GM18867 (cell line): ENCODE data around the gene C1orf159.

Source experiments
- ATAC-seq: cut with Tn5 transposase; IDR thresholded peaks from one replicate; pipeline ENCODE4 v1.9.1; 2021; ENCODE audit warnings: mild to moderate bottlenecking, moderate library complexity; ENCODE audit not compliant: unreplicated experiment

The C1orf159 gene

GRCh38 chr1:1094981-1095380 lies 20.9 kb downstream of the C1orf159 start:
- no peak for ATAC-seq

DNA sequence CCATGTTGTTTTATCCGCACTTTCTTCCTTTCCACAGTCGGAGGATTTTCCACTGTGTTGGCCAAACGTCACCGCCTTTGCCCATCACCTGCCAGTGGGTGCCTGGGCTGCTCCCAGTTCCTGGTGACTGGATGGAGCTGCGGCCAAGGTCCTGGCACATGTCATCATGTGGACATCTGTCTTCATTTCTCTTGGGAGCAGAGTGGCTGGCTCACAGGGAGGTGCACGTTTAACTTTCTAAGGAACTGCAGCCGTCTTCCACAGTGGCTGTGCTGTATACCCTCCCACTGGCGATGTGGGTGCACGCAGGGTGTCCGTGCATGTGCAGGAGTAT lies 22.3 kb downstream of the C1orf159 start:
- ATAC-seq, result no peak

DNA sequence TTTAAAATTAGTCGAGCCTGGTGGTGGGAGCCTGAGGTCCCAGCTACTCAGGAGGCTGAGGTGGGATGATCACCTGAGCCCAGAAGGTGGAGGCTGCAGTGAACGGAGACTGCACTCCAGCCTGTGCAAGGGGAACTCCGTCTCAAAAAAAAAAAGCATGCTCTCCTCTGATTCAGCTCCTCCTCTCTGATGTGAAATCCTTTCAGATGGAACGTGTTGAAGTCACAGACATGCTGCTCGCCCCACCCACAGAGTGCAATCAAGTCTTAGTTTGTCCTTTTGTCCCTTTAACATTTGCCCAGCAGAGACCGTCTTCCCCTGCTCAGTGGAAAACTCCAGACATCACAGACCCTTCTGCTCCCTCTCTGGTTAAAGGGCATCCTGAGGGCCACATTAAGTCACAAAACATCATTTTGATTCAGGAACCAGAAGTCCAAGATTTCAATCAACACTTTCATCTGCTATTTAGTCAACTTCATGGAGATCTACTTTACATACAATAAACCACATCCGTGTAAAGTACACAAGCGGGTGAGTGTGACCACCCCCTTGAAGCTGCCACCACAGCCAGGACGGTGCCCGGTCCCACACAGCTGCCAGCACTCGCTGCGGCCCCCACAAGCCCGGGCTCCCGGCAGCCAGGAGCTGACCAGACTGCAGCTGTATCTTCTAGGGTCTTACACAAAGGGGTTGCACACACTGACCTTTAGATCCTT lies 22.8 kb downstream of the C1orf159 start:
- no peak for ATAC-seq

GRCh38 chr1:1092149-1092855 lies 23.6 kb downstream of the C1orf159 start:
- ATAC-seq, result no peak

- no peak for ATAC-seq
These were observed 24.3 kb downstream of the C1orf159 start for GRCh38 chr1:1091344-1092148.

GRCh38 chr1:1090424-1091343 lies 25.2 kb downstream of the C1orf159 start:
- ATAC-seq, result no peak

DNA sequence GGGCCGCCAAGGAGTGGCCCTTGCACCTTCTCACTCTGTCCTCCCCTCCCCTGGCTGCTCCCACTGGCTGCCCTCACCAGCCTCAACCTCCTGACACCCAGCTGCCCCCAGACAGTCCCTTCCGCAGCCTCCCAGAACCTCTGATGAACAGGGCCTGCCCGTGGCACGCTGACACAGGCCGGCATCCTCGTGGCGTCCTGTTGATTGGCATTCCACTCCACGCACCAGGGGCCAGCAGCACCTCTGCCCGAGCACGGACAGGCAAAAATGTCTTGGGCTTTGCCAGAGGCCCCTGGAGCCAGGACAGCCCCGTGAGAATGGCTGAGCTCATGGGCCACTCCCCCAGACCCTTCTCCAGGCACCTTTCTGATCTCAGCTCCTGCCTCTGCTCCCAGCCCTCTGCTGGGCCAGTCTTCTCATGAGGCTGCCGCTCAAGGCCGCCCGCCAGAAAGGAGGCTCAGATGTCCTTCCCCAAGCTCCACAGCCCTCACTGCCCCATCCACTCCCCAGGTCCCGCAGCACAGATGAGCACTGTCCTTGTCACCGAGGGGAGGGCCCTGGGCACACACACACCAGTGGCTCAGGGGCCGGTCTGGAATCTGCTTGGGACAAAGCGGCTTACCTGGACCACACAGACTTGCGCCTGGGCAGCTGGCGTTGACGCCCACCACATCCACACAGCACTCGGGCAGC lies 26.0 kb downstream of the C1orf159 start:
- no peak for ATAC-seq

DNA sequence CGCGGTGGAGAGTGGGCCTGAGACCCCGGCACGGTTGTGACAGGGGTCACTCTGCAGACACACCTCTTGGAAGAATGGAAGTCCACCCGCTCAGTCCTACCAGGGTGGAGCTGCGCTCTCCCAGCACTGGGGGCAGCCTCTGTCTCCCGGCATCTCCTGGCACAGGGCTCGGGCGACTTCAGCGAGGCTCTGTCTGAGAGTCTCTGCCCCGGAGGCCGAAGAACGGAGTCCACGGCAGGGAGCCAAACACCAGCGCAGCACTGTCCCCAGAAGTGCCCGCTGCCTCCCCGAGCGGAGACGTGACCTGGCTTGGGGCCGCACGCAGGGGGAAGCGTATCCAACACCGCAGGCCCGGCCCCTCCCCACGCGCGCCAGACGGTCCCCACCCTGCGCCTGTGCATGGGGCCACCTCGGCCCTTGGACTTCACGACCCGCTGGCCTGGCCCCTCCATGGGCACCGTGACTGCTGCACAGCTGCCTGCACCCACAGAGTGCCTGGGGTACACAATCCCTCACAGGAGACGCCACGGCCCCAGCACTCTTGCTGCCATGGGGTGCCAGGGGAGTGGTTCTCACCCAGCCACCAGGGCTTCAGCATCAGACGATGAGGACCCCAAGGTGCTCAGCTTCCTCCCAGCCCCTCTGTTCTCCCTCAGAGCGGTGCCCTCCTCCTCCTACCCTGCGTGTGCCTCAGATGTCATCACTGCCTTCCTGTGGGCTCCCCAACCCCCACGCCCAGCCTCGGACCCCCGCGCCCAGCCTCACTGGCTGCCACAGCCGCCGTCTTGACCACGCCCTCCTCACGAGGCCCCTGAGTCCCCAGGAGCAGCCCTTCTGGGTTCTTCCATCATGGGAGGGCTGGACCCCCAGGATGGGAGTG lies 26.8 kb downstream of the C1orf159 start:
- ATAC-seq, result no peak

DNA sequence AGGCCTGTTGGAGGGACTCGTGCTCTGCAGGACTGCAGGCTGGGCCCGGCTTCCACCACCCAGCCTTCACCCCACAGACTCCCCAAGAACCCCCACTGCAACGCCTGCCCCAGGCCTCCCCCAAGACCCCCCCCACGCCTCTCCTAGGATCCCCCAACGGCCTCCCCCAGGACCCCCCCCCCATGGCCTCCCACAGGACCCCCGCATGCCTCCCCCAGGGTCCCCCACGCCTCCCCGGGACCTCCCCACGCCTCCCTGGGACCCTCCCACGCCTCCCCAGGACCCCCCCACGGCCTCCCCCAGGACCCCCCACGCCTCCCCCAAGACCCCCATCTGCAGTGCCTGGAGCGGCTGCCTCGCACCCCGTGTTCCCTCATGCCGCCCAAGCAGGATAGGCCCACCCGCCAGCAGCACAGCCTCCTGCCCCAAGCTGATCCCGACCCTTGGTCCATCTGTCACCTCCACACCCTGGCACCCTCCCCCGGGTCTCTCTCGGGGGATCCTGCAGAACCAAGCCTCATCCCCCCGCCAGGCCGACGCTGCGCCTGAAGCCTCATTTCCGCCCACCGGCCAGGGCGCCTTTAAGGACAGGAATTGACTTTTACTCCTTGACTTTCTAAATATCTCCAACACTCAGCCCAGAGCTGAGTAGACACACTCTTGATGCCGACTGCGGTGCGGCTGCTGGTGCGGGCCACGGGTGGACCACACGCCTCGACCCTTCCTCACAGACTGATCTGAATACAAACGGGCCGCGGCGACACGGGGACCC lies 27.7 kb downstream of the C1orf159 start:
- no peak for ATAC-seq

- no peak for ATAC-seq
These were observed 28.4 kb downstream of the C1orf159 start for GRCh38 chr1:1087351-1088028.

GRCh38 chr1:1086911-1087341 lies 29.0 kb downstream of the C1orf159 start:
- no peak for ATAC-seq

DNA sequence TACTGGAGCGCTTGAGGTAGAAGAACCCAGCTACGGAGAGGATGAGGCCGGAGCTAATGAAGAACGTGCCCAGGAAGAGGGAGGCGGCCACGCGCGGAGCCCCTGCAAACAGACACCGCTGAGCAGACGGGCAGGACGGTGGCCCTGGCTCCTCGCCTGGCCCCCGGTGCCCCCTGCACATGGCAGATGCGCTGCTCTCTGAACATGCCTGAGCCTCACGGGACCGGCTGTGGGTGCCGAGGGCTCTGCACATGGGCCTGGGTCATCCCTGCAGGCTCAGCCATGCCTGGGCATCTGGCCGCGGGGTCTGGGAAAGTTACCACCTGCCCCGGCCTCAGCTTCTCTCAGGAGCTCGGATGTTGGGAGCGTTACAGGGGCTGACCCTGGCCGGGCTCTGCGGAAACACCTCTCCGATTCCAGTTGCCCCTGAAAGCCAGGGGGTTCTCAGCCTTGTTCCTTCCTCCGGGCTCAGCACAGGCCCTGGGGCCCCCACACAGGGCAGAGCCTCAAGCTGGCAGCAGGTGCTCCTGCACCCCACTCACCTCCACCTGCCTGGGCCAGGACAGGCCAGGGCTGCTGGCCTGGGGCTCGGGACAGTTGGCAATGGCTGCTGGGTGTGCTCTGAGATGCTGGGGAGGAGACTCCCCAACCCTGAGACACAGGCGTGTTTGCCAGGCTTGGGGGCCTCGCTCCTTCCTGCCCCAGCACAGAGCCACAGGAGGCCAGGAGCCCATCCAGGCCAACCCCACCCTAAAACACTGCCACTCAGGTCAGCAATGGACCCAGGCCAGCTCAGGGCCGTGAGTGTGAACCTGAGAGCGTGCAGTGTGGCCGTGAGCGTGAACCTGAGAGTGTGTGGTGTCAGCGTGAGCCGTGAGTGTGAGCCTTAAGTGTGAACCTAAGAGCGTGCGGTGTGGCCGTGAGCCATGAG lies 29.7 kb downstream of the C1orf159 start:
- ATAC-seq, result no peak

- ATAC-seq, result no peak
These were observed 30.6 kb downstream of the C1orf159 start for GRCh38 chr1:1085171-1085841.

- no peak for ATAC-seq
These were observed 31.3 kb downstream of the C1orf159 start for GRCh38 chr1:1084372-1085170.
